HG02610 (cell line): ENCODE data around the gene ARNT2.

Source experiments
- ATAC-seq: cut with Tn5 transposase; IDR thresholded peaks from one replicate; pipeline ENCODE4 v1.9.1; 2021; ENCODE audit warnings: mild to moderate bottlenecking, moderate library complexity; ENCODE audit not compliant: unreplicated experiment

Gene ARNT2

DNA sequence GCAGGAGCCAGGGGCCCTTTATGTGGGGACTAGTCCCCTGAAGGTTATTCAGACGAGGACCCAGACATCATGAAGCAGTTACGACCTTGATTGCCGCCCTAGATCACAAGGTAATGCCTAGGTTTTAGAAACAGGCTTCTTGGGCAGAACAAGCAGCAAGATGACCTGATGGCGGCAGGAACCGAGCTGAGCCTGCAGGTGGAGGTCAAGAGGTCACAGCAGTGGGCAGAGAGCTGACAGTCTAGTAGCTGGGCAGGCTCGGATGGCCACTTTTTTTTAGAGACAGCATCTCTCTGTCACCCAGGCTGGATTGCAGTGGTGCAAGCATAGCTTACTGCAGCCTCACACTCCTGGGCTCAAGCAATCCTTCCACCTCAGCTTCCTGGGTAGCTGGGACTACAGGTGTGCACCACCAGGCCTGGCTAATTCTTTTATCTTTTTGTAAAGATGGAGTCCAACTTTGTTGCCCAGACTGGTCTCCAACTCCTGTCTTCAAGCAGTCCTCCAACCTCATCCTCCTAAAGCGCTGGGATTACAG, 207.4 kb downstream of the ARNT2 start:
- no peak for ATAC-seq

DNA sequence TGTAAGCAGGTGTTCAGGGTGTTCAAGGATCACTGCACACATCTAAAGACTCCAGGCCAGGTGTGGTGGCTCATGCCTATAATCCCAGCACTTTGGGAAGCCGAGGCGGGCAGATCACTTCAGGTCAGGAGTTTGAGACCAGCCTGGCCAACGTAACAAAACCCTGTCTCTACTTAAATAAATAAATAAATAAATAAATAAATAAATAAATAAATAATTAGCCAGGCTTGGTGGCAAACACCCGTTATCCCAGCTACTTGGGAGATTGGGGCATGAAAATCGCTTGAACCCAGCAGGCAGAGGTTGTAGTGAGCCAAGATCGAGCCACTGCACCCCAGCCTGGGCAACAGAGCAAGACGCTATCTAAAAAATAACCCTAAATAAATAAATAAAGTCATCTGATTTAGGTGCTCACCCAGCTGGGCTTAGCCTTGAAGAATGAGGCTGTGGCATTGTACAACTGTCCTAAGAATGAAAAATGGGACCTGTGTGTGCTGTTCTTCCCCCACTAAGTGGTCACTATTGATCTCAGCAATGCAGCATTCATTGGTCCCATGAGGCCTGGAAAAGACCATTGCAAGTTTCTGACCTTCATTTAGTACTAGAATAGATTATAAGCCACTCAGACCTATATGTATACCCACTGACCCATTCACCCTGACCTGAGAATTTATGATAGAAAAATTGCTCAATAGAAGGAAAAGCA, 208.1 kb downstream of the ARNT2 start:
- ATAC-seq = no peak

DNA sequence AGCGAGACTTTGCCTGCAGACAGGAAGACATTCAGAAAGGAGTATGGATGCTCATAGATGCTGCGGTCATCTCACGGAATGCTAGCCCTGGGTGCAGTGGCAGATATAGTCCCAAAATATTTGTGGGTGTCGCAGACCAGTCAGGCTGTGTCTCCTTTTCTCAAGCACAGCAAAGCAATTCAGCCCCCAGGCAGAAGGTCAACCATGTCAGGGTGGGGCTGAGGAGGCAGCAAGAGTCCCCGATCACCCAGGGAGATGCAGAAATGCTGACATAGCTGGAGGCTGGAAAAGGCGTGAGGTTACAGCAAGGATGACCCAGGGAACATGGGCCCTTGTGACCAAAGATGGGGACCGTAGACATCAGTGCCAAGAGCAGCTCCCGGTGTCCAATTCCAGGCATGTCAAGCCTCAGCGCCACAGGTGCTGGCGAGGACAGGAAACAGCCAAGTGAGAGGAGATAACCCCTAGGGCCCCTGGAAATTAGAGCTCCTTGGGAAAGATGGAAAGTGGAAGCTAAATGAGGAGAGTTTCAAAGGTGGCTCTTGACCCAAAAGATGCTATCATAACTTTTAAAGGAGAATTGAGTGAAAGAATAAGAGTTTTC, 209.7 kb downstream of the ARNT2 start:
- ATAC-seq = no peak

DNA sequence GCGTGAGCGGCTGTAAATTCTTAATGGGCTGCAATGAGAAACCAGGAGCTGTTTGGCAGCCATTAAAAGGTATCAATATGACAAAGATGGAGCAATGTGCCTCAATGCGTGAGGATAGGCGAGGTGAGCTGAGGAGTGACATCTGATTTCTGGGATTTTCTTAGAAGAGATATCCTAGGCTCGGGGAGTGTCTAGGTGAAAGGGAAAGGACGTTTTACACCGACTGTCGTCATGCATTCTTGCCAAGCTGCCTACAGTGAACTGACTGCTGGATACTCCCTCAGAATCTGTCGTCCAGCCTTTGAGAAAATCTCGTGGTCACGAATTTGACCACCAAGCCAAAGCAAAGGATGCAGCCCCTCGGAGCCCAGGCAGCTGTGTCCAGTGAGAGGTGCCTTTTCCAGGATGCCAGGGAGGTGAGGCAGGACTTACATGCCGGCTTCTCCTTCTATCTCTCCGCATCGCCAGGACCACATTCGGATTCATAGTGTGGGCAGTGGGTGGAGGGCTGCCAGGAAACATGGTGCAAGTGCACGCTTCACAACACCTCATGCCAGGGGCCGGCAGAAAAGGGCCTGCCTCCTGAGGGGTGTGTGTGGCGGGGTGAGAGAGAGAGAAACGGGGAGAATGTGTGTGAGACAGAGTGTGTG, 210.7 kb downstream of the ARNT2 start:
- ATAC-seq = no peak

DNA sequence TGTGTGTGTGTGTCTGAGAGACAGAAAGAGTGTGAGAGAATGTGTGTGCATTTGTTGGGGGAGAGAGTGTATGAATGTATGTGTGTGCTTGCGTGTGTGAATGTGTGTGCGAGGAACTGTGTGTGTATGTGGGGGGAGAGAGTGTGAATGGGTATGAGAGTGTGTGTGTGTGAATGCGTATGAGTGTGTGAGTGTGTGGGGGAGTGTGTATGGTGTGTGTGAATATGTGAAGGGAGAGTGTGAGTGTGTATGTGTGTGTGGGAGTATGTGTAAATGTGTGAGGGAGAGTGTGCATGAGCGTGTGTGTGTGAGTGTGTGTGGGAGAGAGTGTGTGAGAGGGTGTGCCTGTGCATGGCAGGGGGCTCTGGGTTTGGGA, 211.2 kb downstream of the ARNT2 start:
- ATAC-seq = no peak

DNA sequence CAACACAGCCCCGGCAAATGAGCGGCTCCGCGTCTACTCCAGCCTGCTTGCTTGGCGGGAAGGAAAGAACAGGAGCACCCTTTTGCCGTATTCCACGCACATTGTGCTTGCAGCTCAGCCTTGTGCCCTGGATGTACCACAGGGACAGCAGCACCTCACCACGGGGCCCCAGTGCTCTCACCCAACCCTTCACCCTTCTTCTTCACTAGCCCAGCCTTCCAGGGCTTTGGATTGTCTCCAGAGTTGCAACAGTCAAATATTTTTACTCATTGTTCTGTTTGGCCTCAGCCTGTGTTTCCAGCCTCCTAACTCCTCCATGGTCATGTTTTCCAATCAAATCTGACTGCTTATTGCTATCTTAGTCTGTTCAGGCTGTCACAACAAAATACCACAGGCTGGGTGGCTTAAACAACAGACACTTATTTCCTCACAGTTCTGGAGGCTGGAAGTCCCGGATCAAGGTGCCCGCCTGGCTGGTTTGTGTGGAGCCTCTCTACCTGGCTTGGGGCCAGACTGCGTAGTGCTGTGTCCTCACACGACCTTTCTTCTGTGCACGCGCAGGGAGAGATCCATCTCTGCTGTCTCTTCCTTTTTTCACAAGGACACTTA, 211.7 kb downstream of the ARNT2 start:
- no peak for ATAC-seq

DNA sequence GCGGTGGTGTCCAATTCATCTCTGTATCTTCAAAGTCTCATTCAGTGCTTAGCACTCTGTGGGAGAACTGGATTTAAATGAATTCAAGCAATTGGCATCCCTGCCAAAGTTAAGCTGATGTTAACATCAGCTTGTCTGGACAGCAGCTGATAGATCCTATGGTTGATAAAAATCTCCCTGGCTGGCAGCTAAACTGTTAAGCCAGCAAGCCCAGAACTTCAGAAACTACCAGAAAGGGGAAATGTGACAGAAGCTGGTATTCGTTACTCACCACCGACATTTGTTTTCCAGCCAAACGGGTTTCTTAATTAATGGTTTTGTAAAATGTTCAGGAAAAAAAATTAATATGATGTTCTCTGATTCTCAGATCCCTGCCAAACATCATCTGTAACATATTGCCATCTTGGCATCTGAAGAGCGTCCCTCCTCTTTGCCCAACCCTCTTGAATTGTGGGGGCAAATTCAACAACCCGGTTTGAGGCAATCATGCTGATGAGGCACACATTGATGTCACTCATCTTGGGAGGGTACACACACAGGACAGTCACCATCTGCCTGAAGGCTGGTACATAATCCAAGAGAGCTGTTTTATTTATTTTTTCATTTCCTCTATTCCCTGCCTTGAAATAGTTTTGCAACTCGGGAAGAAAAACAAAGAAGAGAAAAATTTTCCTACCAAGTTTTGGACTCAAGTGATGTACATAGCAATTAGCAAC, 214.7 kb downstream of the ARNT2 start:
- ATAC-seq = no peak

DNA sequence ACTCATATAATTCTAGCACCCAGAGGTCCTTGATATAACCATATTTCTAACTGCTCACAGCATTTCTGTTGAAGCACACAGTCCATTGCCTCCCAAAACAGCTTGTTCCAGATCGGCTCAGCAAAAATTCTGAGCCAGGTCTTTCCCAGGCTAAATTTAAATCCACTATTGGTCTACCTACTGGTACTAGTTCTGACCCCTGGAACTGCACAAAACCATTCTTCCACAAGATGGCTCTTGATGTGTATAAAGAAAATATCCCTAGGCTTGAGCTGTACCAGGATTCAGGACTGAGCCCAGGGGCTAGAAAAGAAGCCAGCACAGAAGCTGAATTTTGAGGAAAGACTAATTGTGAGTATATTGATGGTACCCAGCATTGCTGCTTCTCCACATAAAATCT, 215.5 kb downstream of the ARNT2 start:
- ATAC-seq = no peak

DNA sequence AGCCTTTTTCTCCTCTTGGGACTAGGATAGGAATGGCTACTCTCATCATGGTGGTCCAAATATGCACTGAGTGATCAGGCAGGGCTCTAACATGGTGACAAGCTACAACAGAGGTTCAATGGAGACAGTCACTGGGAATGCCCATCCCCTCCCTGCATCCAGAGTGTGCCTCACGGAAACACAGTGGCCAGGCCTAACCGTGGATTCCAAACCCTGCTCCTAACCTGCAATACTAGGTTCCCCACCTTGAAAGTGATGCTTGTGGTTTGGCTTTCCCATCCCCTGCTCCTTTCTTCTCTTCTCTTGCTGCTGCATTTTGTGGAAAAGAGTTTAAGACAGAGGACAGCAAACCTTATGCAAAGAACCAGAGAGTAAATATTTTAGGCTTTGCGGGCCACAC, 216.0 kb downstream of the ARNT2 start:
- no peak for ATAC-seq

DNA sequence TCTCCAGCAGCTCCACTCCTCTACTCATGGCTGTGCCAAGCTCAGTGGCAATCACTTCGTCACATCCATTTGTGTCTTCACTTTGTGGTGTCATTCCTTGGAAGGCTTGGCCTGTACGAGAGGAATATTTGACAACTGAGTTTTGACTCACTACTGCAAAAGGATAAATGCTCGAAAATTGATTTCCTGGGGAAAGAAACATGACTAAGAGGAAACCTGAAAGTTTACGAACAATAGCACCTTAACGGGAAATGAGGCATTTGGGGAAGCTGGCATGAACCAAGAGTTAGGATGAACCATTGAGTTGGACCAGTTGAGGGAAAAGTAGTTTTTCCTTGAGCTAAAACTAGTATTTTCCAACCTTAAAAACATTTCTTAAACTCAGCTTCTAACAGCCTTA, 216.7 kb downstream of the ARNT2 start:
- ATAC-seq = no peak

DNA sequence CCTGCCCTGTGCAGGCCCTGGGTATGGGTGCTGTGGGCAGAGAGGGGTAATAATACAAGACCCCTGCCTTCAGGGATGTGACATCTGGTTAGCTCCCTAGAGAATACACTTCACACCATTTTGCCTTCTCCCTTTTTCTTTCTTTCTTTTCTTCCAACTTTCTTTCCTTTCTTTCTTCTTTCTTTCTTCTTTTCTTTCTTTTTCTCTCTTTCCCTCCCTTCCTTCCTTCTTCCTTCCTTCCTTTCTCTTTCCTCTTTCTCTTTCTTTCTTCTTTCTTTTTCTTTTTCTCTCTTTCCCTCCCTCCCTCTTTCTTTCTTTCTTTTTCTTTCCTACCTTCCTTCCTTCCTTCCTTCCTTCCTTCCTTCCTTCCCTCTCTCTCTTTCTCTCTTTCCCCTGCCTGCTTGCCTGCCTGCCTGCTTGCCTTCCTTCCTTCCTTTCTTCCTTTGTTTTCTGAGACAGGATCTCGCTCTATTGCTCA, 222.5 kb downstream of the ARNT2 start:
- no peak for ATAC-seq

DNA sequence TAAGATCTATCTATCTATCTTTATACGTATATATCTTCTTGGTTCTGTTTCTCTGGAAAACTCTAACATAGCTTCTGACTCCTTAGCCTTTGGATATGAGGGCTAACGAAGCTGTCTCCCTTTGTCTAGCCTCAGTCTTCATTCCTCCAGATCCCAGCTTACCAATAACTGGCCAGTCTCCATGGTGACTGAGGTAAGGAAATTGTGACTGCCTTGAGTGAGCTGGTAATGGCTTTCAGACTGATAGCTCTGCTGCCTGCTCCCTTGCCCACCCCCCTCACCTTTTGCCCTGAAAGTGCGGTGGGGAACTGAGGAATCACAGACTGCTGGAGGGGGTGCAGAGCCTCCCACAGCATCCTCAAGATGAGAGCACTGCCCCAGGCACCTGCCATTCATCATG, 225.2 kb downstream of the ARNT2 start:
- no peak for ATAC-seq

DNA sequence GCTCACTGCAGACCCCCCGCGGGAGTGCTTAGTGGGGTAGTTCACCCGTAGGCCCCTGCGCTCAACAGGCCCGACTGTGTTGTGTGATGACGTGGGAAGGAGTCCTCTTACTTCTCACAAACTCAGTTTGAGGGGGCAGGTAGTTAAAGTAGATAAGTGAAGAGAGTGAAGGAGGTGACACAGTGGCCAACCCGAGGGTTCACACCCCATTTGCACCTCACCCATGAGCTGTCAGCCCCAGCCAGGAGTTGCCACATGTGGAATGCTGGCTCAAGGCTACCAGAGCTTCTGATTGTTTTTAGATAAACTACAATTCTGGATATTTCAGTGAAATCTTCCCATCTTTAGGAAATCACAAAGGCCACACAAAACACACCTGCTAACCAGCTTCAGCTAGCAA, 226.8 kb downstream of the ARNT2 start:
- no peak for ATAC-seq

DNA sequence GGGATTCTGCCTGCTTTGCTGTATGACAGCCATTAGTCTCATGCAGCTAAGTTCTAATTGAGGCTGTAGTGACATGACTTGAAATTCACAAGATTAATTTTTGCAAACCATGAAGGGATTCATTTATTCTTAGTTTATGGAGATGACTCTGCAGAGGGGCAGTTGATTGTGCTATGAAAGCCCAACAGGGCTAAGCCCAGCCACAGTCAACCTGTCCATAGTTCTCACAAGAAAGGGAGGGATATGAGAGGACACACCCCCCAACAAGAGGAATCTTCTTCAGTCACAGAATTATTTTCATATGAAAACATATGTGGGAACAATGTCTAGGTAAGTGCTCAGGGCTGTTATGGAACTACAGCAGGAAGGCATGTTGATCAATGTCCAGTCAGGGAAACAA, 229.0 kb downstream of the ARNT2 start:
- no peak for ATAC-seq

DNA sequence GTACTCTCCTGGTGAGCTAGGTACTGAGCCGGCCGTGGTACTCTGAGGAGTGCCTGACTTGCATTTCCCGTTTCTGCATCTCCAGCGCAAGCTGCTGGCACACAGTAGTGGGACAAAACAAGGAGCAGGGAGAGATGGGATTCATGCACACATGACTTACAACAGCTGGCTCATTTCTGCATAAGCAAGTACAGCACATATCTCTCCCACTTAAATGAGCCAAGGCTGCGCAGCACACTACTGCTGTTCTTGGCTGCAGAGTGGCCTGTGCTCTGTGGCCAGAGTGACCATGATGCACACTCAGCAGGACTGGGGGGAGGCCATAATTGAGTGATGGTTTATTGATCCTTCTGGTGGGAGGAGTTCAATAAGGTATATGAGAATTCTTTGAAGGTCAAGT, 231.8 kb downstream of the ARNT2 start:
- ATAC-seq = no peak

DNA sequence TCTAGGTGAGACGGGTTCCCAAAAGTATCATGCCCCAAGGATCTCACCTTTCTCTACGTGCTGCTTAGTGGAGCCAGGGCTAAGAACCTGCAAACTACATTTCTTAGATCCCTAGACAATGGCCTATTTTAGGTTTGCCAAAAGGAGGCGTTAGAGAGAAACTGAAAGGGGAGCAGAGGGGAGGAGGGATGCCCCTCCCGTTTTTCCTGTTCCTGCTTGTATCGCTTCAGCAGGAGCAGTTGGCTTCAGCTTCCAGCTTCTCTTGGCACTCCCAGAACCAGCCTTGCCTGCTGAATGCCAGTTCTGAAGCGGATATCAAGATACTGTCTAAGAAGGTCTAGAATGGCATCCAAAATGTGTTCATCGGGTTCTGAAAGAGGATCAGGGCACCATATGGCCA, 232.5 kb downstream of the ARNT2 start:
- no peak for ATAC-seq

DNA sequence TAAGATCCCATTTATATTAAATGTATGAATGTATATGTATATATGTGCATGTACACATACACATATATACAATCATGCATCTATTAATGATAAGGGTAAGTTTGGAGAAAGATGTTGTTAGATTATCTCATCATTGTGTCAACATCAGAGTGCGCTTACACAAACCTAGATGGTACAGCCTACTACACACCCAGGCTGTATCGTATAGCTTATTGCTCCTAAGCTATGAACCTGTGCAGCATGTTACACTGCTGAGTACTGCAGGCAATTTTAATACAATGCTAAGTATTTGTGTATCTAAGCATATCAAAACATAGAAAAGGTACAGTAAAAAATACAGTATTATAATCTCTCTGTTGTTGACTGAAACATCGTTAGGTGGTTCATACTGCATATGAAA, 233.6 kb downstream of the ARNT2 start:
- ATAC-seq = no peak

DNA sequence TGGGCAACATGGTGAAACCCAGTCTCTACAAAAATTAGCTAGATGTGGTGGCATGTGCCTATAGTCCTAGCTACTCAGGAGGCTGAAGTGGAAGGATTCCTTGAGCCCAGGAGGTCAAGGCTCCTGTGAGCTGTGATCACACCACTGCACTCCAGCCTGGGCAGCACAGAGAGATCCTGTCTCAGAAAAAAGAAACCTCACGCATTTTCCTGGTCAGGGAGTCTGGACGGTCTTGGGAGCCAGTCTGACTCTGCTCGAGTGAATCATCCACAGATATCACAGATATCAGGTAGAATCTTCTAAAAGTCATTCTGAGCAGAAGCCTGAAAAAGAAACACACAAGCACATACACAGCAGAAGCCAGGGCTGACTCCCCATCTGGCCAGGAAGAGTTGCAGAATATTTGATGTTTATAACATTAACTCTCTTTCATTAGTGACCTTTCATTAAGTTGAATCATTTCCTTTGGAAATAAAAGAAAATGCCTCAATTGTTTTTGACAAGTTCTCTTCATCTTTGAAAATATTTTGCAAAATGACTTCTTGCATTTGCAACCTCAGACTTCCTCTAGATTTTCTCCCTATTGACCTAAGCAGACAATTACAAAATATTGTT, 234.5 kb downstream of the ARNT2 start:
- no peak for ATAC-seq

DNA sequence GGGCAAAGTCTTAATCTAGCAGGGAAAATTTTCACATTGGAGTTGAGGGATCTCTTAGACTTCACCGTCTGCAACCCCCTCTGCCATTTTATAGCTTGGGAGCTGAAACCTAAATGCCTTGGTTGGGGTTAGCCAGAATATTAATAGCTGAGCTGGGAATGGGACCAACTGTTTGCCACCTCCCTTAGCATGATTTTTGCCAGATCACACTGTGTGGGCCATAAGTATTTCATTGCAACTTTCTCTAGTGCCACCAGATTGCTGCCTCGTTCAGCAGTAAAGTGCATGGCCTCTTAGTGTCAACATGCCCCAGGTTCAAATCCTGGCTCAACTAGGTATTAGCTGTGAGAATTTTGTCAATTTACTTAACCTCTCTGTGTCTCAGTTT, 235.0 kb downstream of the ARNT2 start:
- ATAC-seq = no peak

DNA sequence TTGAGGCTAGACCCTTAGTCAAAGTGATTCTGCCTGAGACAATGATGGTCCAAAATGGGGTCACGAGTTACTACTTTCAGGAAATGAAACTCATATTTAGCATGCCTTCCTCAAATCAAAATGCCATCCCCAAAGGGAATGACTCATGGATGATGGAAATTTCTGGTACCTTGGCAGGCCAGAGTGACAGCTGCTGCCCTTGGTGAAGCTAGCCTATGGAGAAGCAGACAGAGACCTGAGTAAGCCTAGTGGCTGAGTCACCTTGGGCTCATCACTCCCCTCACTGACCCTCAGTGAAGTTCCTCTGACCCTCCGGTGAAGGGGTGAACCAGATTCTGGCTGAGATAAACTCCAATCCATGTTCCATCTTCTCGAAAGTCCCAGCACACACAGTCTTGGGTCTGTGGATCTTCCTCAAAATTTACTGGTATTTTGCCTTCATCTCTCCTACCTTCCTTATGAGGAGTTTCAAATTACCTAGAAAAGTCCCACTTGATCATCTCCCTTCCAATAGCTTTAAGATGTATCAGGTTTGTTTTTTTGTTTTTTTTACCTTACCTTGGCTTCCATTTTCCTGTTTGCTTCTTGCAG, 236.4 kb downstream of the ARNT2 start:
- ATAC-seq = no peak
